Neutrophil (primary cell): Measurements from ENCODE around the gene SAA2.
"Not testable (repeated sequence)": the region's sequence is repeated elsewhere in the genome, so short reads cannot be mapped to it uniquely, and the experiment has no call there.

ENCODE experiments used
- H3K27ac ChIP-seq: fragments of 200-600 bp; sonication (generic); 2 replicates; pipeline ENCODE4 v1.5.1; 2016; ENCODE audit warnings: mild to moderate bottlenecking, moderate library complexity
- H3K27me3 ChIP-seq: fragments of 200-600 bp; sonication (generic); 2 replicates; pipeline ENCODE4 v1.6.0; 2016; ENCODE audit warnings: mild to moderate bottlenecking
- H3K36me3 ChIP-seq: fragments of 200-600 bp; sonication (generic); 2 replicates; pipeline ENCODE4 v1.5.1; 2017
- H3K4me1 ChIP-seq, 2 experiments: fragments of 200-600 bp in 1 of 2; sonication (generic) in 1 of 2; 1 replicate in 1 of 2; 2 replicates in 1 of 2; pipeline versions ENCODE4 v1.5.1 to v1.6.1; 2013 to 2016; ENCODE audit warnings: low read depth in 1 of 2, low read length in 1 of 2, mild to moderate bottlenecking in 1 of 2, moderate library complexity in 1 of 2; ENCODE audit not compliant: control insufficient read depth in 1 of 2, insufficient read depth in 1 of 2
- H3K4me3 ChIP-seq, 2 experiments: fragments of 200-600 bp in 1 of 2; sonication (generic) in 1 of 2; 1 replicate in 1 of 2; 2 replicates in 1 of 2; pipeline ENCODE4 v1.5.1; 2013 to 2016; ENCODE audit warnings: low read depth in 1 of 2, low read length in 1 of 2, mild to moderate bottlenecking in 1 of 2, moderate library complexity in 1 of 2
- H3K9me3 ChIP-seq: fragments of 200-600 bp; sonication (generic); 2 replicates; pipeline ENCODE4 v1.5.1; 2016
- CTCF ChIP-seq: fragments of 200-600 bp; sonication (generic); IDR thresholded peaks from 2 replicates; pipeline ENCODE4 v1.5.1; 2016; ENCODE audit warnings: antibody characterized with exemption

SAA2 gene

GRCh38 chr11:18221274-18221876, 27.1 kb downstream of the SAA2 start:
- Histone ChIP-seq H3K27me3 (peaks cover 25% of the 10 kb centered on the region), H3K4me3 (no peak overlapping the region), H3K4me1 (no peaks in the 10 kb centered on the region), H3K27ac (no peak overlapping the region), H3K9me3 (no peaks in the 10 kb centered on the region), H3K36me3 (no peaks in the 10 kb centered on the region)
- no peak for TF ChIP-seq CTCF

DNA sequence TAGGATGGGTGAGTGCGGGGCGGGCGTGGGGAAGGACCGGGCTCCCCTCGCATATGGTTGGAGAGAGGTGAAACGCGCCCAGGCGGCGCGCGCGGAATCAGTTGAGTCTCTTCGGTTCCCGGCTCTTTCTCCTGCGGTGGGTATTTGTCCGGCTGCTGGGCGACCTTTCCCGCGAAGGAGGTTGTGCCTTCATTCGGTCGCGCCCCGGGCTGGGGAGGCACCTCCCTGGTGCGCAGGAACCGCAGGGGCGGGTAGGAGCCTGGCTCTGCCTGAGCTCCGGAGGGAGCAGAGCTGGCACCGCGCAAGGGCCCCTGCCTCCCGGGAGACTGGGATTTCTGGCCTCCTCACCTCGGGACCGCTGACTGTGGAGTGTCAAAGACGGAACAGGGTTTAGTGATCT, 39.4 kb downstream of the SAA2 start:
- H3K36me3 ChIP-seq, result no peaks in the 10 kb centered on the region
- H3K4me1 ChIP-seq, result no peaks in the 10 kb centered on the region
- no peaks in the 10 kb centered on the region for H3K9me3 ChIP-seq
- H3K27ac ChIP-seq, result no peak overlapping the region
- peaks cover 68% of the 10 kb centered on the region for H3K27me3 ChIP-seq
- TF ChIP-seq CTCF, result no peak
- no peak overlapping the region for H3K4me3 ChIP-seq

- TF ChIP-seq CTCF, result no peak
- peaks cover 69% of the 10 kb centered on the region for H3K27me3 ChIP-seq
- no peaks in the 10 kb centered on the region for H3K36me3 ChIP-seq
- H3K4me3 ChIP-seq, result no peak overlapping the region
- no peaks in the 10 kb centered on the region for H3K9me3 ChIP-seq
- H3K27ac ChIP-seq, result no peak overlapping the region
- H3K4me1 ChIP-seq, result no peaks in the 10 kb centered on the region
Observed at GRCh38 chr11:18204771-18205170, 43.7 kb downstream of the SAA2 start.

- TF ChIP-seq CTCF, result no peak
- H3K9me3 ChIP-seq, result no peaks in the 10 kb centered on the region
Observed at GRCh38 chr11:18204220-18204619, 44.2 kb downstream of the SAA2 start.

GRCh38 chr11:18203723-18204122, 44.7 kb downstream of the SAA2 start:
- no peak for TF ChIP-seq CTCF
- no peak overlapping the region for H3K27ac ChIP-seq
- H3K27me3 ChIP-seq, result peaks cover 59% of the 10 kb centered on the region
- H3K4me1 ChIP-seq, result no peaks in the 10 kb centered on the region
- H3K9me3 ChIP-seq, result no peaks in the 10 kb centered on the region
- H3K4me3 ChIP-seq, result no peak overlapping the region
- H3K36me3 ChIP-seq, result no peaks in the 10 kb centered on the region

More at GRCh38 chr11:18204220-18204619, 44.2 kb downstream of the SAA2 start:
- Histone ChIP-seq H3K36me3 (no peaks in the 10 kb centered on the region), H3K4me3 (no peak overlapping the region), H3K27me3 (peaks cover 64% of the 10 kb centered on the region), H3K27ac (no peak overlapping the region), H3K4me1 (no peaks in the 10 kb centered on the region)

DNA sequence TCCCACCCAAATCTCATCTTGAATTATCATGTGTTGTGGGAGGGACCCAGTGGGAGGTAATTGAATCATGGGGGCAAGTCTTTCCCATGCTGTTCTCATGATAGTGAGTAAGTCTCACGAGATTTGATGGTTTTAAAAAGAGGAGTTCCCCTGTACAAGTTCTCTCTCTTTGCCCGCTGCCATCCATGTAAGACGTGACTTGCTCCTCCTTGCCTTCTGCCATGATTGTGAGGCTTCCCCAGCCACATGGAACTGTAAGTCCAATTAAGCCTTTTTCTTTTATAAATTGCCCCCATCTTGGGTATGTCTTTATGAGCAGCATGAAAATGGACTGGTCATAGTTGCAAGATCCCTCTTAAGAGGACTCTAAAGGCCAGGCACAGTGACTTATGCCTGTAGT, 50.7 kb downstream of the SAA2 start:
- H3K27ac ChIP-seq, H3K4me1 ChIP-seq, H3K4me3 ChIP-seq, H3K36me3 ChIP-seq, H3K9me3 ChIP-seq: not testable (repeated sequence)
- H3K27me3 ChIP-seq, result peaks cover 39% of the 10 kb centered on the region
